AG09309 (cell line): ENCODE results near the gene CEP57L1.
"Not testable (repeated sequence)": the region's sequence is repeated elsewhere in the genome, so short reads cannot be mapped to it uniquely, and the experiment has no call there.

ENCODE experiments used
- DNase-seq: peaks from one replicate; pipeline ENCODE4 v3.0.0-alpha.2; 2010; ENCODE audit warnings: low read depth
- H3K4me3 ChIP-seq: 2 replicates; pipeline ENCODE4 v1.5.1; 2011; ENCODE audit warnings: mild to moderate bottlenecking, low read depth, low read length, moderate library complexity; ENCODE audit not compliant: control insufficient read depth
- CTCF ChIP-seq: IDR thresholded peaks from 2 replicates; pipeline ENCODE4 v1.5.1; 2011; ENCODE audit warnings: mild to moderate bottlenecking, low read depth, low read length, inconsistent platforms; ENCODE audit not compliant: insufficient read depth, control insufficient read depth; ENCODE audit errors: missing control alignments

Gene CEP57L1

GRCh38 chr6:109121411-109121810 lies 26.1 kb downstream of the CEP57L1 start:
- no peak for DNase-seq
- H3K4me3 ChIP-seq: no peak overlapping the region
- TF ChIP-seq CTCF: no peak

- TF ChIP-seq CTCF: no peak
- DNase-seq: no peak
Observed at GRCh38 chr6:109124219-109124618, 28.9 kb downstream of the CEP57L1 start.

GRCh38 chr6:109125504-109125903 lies 30.2 kb downstream of the CEP57L1 start:
- no peak for DNase-seq
- no peak for TF ChIP-seq CTCF
- no peak overlapping the region for H3K4me3 ChIP-seq

More at GRCh38 chr6:109124219-109124618, 28.9 kb downstream of the CEP57L1 start:
- H3K4me3 ChIP-seq: no peak overlapping the region

- no peak for TF ChIP-seq CTCF
- DNase-seq: no peak
- H3K4me3 ChIP-seq: no peak overlapping the region
Observed at GRCh38 chr6:109130065-109130464, 34.8 kb downstream of the CEP57L1 start.

GRCh38 chr6:109135600-109135999 lies 40.3 kb downstream of the CEP57L1 start:
- not testable (repeated sequence) for DNase-seq, H3K4me3 ChIP-seq

GRCh38 chr6:109136039-109136438 lies 40.7 kb downstream of the CEP57L1 start:
- not testable (repeated sequence) for H3K4me3 ChIP-seq, DNase-seq

GRCh38 chr6:109136530-109136929 lies 41.2 kb downstream of the CEP57L1 start:
- not testable (repeated sequence) for H3K4me3 ChIP-seq, DNase-seq

GRCh38 chr6:109139109-109139508 lies 43.8 kb downstream of the CEP57L1 start:
- peak; percentile 38 for DNase-seq
- TF ChIP-seq CTCF: no peak
- no peak overlapping the region for H3K4me3 ChIP-seq

- not testable (repeated sequence) for H3K4me3 ChIP-seq, DNase-seq
Observed at GRCh38 chr6:109142067-109142466, 46.8 kb downstream of the CEP57L1 start.
